NCI-H524 treated with DMSO at 0.1 percent for 48 hours (cell line): ENCODE results near the gene RLF.

Source experiments
- DNase-seq: peaks from one replicate; lab custom pipeline; 2025; lab: John Stamatoyannopoulos, UW

Gene RLF

DNA sequence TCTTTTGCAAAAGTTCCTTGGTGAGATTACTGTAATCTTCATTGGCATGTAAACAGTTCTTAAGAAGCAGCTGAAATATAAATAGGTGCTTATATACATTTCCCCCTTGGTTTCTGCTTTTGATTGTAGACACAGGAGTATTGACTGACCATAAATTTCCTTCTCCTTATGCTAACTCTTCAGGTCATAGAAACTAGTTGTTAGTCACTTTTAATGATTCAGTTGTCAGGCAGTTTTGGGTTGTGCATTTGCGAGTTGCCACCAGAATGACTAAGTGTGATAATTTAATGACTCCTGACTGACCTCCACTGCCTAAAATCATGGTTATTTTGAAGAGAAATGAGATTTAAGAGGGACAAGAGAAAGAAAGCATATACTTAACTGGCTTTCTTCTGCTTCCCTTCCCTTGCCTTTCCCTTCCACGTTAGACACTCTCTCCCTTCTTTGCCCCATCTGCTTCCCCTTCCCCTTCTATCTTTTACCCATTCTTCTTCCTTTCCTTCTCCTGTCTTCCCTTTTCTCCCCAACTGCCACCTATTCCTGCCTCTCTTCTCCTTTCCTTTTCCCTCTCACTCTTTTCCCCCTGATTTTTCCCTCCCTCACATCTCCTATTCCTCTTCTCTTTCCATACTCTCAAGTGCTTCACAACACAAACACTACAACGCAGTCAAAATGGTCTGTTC, 109.1 kb downstream of the RLF start:
- no peak for DNase-seq

DNA sequence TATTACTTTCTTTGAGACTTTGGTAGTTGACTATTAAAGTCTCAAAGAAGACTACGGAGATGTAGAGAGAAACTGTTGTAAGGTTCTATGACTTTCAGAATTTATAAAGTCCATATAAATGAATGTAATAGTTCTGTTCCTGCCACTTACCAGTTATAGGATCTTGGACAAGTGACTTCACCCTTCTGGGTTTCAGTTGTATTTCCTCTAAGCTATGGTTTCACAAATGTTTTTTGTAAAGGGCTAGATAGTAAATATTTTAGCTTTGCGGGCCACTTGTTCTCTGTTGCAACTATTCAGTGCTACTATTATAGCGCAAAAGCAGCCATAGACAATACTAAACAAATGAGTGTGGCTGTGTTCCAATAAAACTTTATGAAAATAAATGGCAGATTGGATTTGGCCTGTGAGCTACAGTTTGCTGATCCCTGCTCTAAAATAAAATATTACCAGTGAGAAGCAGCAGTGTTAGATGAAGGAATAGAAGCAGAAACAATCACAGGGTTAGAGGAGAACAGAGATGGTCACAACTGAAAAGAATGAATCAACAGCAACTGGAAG, 111.5 kb downstream of the RLF start:
- no peak for DNase-seq

DNA sequence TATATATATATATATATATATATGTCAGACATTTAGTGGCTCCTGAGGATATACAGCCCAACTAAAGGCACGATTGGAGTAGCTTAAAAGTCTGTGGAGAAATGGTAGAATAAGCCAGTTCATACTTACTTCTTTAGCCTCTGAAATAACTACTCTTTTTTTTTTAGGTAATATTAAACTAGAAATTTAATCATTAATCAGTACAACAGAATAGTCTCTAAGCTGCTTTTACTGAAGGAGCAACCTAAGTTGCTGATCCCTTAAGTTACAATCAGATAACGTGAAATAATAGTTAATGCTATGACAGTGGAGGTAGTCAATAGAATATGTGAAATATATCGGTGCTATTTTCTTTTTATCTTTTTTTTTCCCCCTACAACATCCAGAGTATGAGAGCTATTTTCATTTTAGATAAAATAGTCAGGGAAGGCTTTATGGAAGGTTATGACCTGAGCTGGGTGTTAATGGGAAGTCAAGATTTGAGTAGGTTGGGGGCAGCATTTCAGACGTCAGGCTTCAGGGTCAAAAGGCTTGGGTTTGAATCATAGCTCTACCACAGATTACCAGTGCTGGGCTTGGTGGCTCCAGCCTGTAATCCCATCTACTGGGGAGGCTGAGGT, 112.5 kb downstream of the RLF start:
- DNase-seq = no peak

DNA sequence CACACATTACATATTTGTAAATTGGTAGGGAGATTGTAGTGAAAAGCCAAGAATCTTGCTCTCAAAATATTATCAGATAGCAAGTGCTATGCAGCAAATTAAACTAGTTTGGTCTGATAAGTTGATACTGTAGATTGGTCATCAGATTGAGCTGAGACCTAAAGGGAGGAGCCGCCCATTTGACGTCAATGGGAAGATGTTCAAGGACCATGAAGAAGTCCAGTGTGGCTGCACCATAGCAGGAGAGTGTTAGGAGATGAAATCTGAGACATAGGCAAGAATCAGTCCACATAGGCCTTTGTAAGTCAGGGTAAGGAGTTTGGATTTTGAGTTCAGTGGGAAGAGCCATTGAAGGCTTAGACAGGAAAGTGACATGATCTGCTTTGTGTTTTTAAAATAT, 113.1 kb downstream of the RLF start:
- DNase-seq = no peak

DNA sequence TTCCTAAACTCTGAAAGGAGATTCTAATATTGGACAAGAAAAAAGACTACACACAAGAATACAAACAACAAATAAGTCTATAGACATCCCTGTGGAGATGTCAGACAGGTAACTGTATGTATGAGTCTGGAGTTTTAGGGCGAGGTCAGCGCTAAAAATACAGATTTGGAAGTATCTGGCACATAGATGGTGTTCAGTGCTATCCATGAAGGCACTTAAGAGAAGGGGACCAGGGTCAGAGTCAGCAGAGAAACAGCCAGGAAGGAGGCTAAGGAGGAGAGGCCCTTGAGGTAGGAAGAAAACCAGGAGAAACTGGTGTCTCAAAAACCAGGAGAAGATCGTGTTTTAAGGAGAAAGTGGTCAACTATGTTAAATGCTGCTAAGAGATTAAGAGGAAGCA, 114.9 kb downstream of the RLF start:
- no peak for DNase-seq

DNA sequence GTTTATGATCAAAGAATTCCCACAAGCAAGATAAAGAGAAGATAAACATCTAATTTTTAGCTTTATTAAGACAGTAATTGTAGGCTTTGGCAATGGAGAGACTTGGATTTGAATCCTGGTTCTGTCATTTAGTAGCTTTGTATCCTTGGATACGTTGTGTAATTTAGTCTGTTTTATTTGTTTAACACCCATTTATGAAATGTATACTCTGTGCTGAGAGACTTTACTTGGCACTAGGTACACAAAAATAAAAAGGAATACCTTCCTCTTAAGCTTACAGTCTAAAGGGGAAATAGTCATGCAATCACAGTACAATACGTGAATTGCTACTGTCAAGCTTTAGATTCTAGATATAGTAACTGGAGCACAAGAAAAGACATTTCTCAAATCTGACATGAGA, 120.7 kb downstream of the RLF start:
- DNase-seq = no peak
